Vagina (tissue), 2 donors: ENCODE results near the gene SEPTIN2. TPM values are rescaled to one million over a fixed set of nuclear protein-coding genes. Genes with fewer than 3 reads are reported as not detected.
"Not testable (repeated sequence)": the region's sequence is repeated elsewhere in the genome, so short reads cannot be mapped to it uniquely, and the experiment has no call there.

Source experiments
- DNase-seq, 2 donors: peaks; one replicate each; pipeline ENCODE4 v3.0.0-alpha.2; 2017; ENCODE audit errors: extremely low spot score in 2 of 2
- H3K27ac ChIP-seq: fragments of 200-600 bp; sonication (generic); one replicate; pipeline ENCODE4 v1.5.1; 2019
- H3K27me3 ChIP-seq: fragments of 200-600 bp; sonication (generic); one replicate; pipeline ENCODE4 v1.5.1; 2019
- H3K36me3 ChIP-seq, 2 donors: fragments of 200-600 bp; sonication (generic); one replicate each; pipeline ENCODE4 v1.5.1; 2017 to 2019
- H3K4me1 ChIP-seq: fragments of 200-600 bp; sonication (generic); one replicate; pipeline ENCODE4 v1.5.1; 2019
- H3K4me3 ChIP-seq, 2 donors: fragments of 200-600 bp; sonication (generic); 1 replicate in 1 of 2; 2 replicates in 1 of 2; pipeline ENCODE4 v1.5.1; 2016 to 2019
- H3K9me3 ChIP-seq: fragments of 200-600 bp; sonication (generic); one replicate; pipeline ENCODE4 v1.5.1; 2019
- CTCF ChIP-seq, 3 experiments: fragments of 450-650 bp in 2 of 3; fragments of 200-600 bp in 1 of 3; sonication (generic) in 1 of 3; IDR thresholded peaks; one replicate each; pipeline ENCODE4 v1.5.1; 2017 to 2019; ENCODE audit warnings: antibody characterized with exemption in 3 of 3, mild to moderate bottlenecking in 2 of 3, moderate library complexity in 2 of 3
- POLR2A ChIP-seq, 2 donors: fragments of 450-650 bp; IDR thresholded peaks; one replicate each; pipeline ENCODE4 v1.6.1; 2017; ENCODE audit warnings: antibody characterized with exemption in 2 of 2, mild to moderate bottlenecking in 2 of 2, moderate library complexity in 2 of 2
- POLR2AphosphoS5 ChIP-seq, 2 donors: sonication (generic); formaldehyde crosslinking; IDR thresholded peaks; one replicate each; pipeline ENCODE4 v1.9.0; 2017; ENCODE audit warnings: antibody characterized with exemption in 2 of 2, mild to moderate bottlenecking in 2 of 2, low read depth in 1 of 2; ENCODE audit not compliant: insufficient read depth in 1 of 2
- intact Hi-C: fragments of 100-400 bp; cut with DNase I; formaldehyde crosslinking; loops from one replicate; pipeline ENCODE4 v1.15.1; 2023
- total RNA-seq: library from RNA; depleted of rRNA; stranded (reverse); fragments of >200 nt; gene quantifications from one replicate; pipeline ENCODE4 v1.2.3, GENCODE V29; 2016

The SEPTIN2 gene
- total RNA-seq, 1 donor from 2014 or later: 198 TPM

GRCh38 chr2:241368643-241369042 is 52.9 kb downstream of the SEPTIN2 start:
- Histone ChIP-seq H3K27me3 (no peaks in the 10 kb centered on the region), H3K9me3 (no peaks in the 10 kb centered on the region), H3K4me3 (no peak overlapping the region), H3K27ac (no peak overlapping the region), H3K4me1 (peaks cover 23% of the 10 kb centered on the region), H3K36me3 (no peaks in the 10 kb centered on the region)
- TF ChIP-seq CTCF (IDR thresholded peaks at IDR 0.05): no peak
- TF ChIP-seq POLR2AphosphoS5 (IDR thresholded peaks at IDR 0.05; ENCODE audit: insufficient read depth in 1 of 2, low read depth in 1 of 2): no peak
- TF ChIP-seq POLR2A (IDR thresholded peaks at IDR 0.05): no peak
- intact Hi-C loops: no loop called here
- no peak for DNase-seq

GRCh38 chr2:241372361-241372992 is 56.8 kb downstream of the SEPTIN2 start:
- DNase-seq: no peak
- H3K27me3 ChIP-seq: no peaks in the 10 kb centered on the region
- H3K36me3 ChIP-seq: peaks cover 0 to 14% of the 10 kb centered on the region in 2 donors
- H3K9me3 ChIP-seq: no peaks in the 10 kb centered on the region
- intact Hi-C loops: no loop called here
- no peak overlapping the region for H3K4me3 ChIP-seq
- no peak overlapping the region for H3K27ac ChIP-seq
- peaks cover 29% of the 10 kb centered on the region for H3K4me1 ChIP-seq
- no peak for TF ChIP-seq CTCF (IDR thresholded peaks at IDR 0.05)
- no peak for TF ChIP-seq POLR2AphosphoS5 (IDR thresholded peaks at IDR 0.05; ENCODE audit: insufficient read depth in 1 of 2, low read depth in 1 of 2)
- TF ChIP-seq POLR2A (IDR thresholded peaks at IDR 0.05): no peak

- H3K4me1 ChIP-seq: peaks cover 25% of the 10 kb centered on the region
- intact Hi-C loops: no loop called here
- no peak overlapping the region for H3K27ac ChIP-seq
- H3K27me3 ChIP-seq: no peaks in the 10 kb centered on the region
- TF ChIP-seq CTCF (IDR thresholded peaks at IDR 0.05) (no peak), POLR2AphosphoS5 (IDR thresholded peaks at IDR 0.05; ENCODE audit: insufficient read depth in 1 of 2, low read depth in 1 of 2) (no peak), POLR2A (IDR thresholded peaks at IDR 0.05) (no peak)
- H3K4me3 ChIP-seq: no peak overlapping the region
- no peaks in the 10 kb centered on the region for H3K9me3 ChIP-seq
- no peak for DNase-seq
- peaks cover 0 to 14% of the 10 kb centered on the region in 2 donors for H3K36me3 ChIP-seq
Observed at GRCh38 chr2:241373446-241373845, 57.7 kb downstream of the SEPTIN2 start.

GRCh38 chr2:241373906-241374305 is 58.2 kb downstream of the SEPTIN2 start:
- intact Hi-C loops, H3K27ac ChIP-seq, H3K4me3 ChIP-seq, DNase-seq, H3K9me3 ChIP-seq, H3K27me3 ChIP-seq: not testable (repeated sequence)
- Histone ChIP-seq H3K4me1 (peaks cover 30% of the 10 kb centered on the region), H3K36me3 (peaks cover 0 to 14% of the 10 kb centered on the region in 2 donors)

- DNase-seq: no peak
- intact Hi-C loops: no loop called here
- Histone ChIP-seq H3K4me3 (no peak overlapping the region), H3K27ac (no peak overlapping the region), H3K9me3 (no peaks in the 10 kb centered on the region), H3K4me1 (peaks cover 40% of the 10 kb centered on the region), H3K27me3 (no peaks in the 10 kb centered on the region), H3K36me3 (peaks cover 0 to 14% of the 10 kb centered on the region in 2 donors)
- TF ChIP-seq CTCF (IDR thresholded peaks at IDR 0.05): no peak
- TF ChIP-seq POLR2AphosphoS5 (IDR thresholded peaks at IDR 0.05; ENCODE audit: insufficient read depth in 1 of 2, low read depth in 1 of 2): no peak
- TF ChIP-seq POLR2A (IDR thresholded peaks at IDR 0.05): no peak
Observed at GRCh38 chr2:241375300-241375699, 59.6 kb downstream of the SEPTIN2 start.
